ENCODE data around the gene PDILT.
"Not testable (repeated sequence)": the region's sequence is repeated elsewhere in the genome, so short reads cannot be mapped to it uniquely, and the experiment has no call there.

Gene PDILT

DNA sequence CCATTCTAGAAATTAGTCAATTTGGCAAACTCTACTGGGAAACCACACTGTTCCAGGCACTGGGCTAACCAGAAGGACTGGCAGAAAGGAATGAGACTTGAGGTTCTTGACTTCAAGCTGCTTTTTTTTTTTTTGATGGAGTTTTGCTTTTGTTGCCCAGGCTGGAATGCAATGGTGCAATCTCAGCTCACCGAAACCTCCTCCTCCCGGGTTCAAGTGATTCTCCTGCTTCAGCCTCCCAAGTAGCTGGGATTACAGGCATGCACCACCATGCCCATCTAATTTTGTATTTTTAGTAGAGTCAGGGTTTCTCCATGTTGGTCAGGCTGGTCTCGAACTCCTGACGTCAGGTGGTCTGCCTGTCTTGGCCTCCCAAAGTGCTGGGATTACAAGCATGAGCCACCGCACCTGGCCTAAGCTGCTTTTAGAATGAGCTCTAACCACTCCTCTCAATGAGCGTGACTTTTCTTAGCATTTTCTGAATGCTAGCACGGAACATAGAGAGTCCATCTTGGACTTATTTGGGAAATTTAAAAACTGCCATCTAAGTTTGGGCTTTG is 91.9 kb downstream of the PDILT start:
- not testable (repeated sequence) for H3K9ac ChIP-seq (ENCODE audit: low read length in 2 of 2); H3K27ac ChIP-seq (ENCODE audit: low read length); H3K36me3 ChIP-seq (ENCODE audit: control insufficient read depth in 2 of 2, insufficient read depth in 2 of 2, low read length in 2 of 2); H3K27me3 ChIP-seq (ENCODE audit: control insufficient read depth in 1 of 2, insufficient read depth in 2 of 2, low read length in 2 of 2); H3K9me3 ChIP-seq (ENCODE audit: control insufficient read depth in 2 of 2, low read length in 2 of 2); H3K4me3 ChIP-seq (ENCODE audit: low read length in 2 of 2); H3K4me1 ChIP-seq (ENCODE audit: control insufficient read depth, insufficient read depth, low read length)

GRCh38 chr16:20311548-20311947 is 93.0 kb downstream of the PDILT start:
- H3K9ac ChIP-seq (ENCODE audit: low read length in 2 of 2) = no peak overlapping the region
- H3K27me3 ChIP-seq (ENCODE audit: control insufficient read depth in 1 of 2, insufficient read depth in 2 of 2, low read length in 2 of 2) = peaks cover 0 to under 1% of the 10 kb centered on the region in 2 donors
- H3K27ac ChIP-seq (ENCODE audit: low read length) = no peak overlapping the region
- no peaks in the 10 kb centered on the region for H3K4me1 ChIP-seq (ENCODE audit: control insufficient read depth, insufficient read depth, low read length)
- H3K36me3 ChIP-seq (ENCODE audit: control insufficient read depth in 2 of 2, insufficient read depth in 2 of 2, low read length in 2 of 2) = no peaks in the 10 kb centered on the region
- H3K9me3 ChIP-seq (ENCODE audit: control insufficient read depth in 2 of 2, low read length in 2 of 2) = peaks cover 0 to 7% of the 10 kb centered on the region in 2 donors
- no peak overlapping the region for H3K4me3 ChIP-seq (ENCODE audit: low read length in 2 of 2)

DNA sequence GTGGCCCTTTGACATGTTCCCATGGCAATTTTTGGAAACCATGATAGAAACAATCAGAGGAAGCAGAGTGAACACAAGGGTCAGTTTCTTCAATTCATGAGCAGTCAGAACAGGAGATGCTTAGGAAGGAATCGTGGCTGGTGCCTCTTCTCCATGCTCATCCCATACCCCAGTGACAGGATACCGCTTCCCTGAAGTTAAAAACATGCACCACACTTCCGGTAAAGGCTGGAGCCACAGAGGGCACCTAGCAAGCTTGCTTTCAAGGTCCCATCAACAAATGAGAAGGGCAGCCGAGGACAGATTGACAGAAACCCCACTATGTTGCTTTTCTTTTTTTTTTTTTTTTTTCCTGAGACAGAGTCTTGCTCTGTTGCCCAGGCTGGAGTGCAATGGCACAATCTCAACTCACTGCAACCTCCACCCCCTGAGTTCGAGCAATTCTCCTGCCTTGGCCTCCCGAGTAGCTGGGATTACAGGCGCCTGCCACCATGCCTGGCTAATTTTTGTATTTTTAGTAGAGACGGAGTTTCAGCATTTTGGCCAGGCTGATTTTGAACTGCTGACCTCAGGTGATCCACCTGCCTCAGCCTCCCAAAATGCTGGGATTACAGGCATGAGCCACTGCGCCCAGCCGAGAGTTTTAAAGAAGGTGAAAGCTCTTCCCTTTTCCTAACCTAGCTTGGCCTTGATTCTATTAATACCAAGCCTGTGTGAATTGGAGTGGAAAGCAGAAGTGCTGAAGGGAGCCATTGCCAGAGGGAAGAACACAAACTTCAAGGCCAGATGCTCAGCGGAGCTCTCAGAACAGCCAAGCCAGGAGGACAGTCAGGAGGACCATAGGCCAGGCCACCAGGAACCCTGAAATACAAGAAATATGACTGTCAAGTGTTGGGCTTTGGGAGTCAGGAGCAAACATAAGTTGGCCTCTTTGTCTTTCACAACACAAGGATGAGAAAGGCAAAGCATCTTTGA is 93.8 kb downstream of the PDILT start:
- Histone ChIP-seq H3K9me3 (ENCODE audit: control insufficient read depth in 2 of 2, low read length in 2 of 2) (peaks cover 0 to 7% of the 10 kb centered on the region in 2 donors), H3K27me3 (ENCODE audit: control insufficient read depth in 1 of 2, insufficient read depth in 2 of 2, low read length in 2 of 2) (peaks cover 0 to 3% of the 10 kb centered on the region in 2 donors), H3K36me3 (ENCODE audit: control insufficient read depth in 2 of 2, insufficient read depth in 2 of 2, low read length in 2 of 2) (no peaks in the 10 kb centered on the region), H3K4me3 (ENCODE audit: low read length in 2 of 2) (no peak overlapping the region), H3K4me1 (ENCODE audit: control insufficient read depth, insufficient read depth, low read length) (no peaks in the 10 kb centered on the region), H3K9ac (ENCODE audit: low read length in 2 of 2) (no peak overlapping the region), H3K27ac (ENCODE audit: low read length) (no peak overlapping the region)

DNA sequence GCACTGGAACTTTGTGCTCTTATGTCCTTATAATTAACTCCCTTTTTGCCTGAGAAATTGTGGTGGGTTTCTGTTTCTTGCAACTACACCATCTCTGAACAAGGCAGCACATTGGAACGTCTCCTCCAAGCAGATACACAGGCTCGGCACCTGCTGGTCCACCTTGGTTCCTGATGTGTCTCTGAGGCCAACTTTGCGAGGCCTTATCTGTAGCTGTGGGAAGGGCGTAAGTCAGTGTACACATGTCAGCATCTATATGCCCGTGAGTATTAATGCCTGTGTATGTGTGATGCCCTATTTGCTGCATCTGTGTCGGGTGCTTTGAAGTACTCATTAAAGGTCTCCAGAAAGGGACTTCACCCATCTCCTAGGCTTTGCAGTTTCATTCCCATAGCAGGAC is 94.8 kb downstream of the PDILT start:
- Histone ChIP-seq H3K4me1 (ENCODE audit: control insufficient read depth, insufficient read depth, low read length) (no peaks in the 10 kb centered on the region), H3K27ac (ENCODE audit: low read length) (no peak overlapping the region), H3K9me3 (ENCODE audit: control insufficient read depth in 2 of 2, low read length in 2 of 2) (peaks cover 0 to 7% of the 10 kb centered on the region in 2 donors), H3K27me3 (ENCODE audit: control insufficient read depth in 1 of 2, insufficient read depth in 2 of 2, low read length in 2 of 2) (peaks cover 0 to 5% of the 10 kb centered on the region in 2 donors), H3K4me3 (ENCODE audit: low read length in 2 of 2) (no peak overlapping the region), H3K36me3 (ENCODE audit: control insufficient read depth in 2 of 2, insufficient read depth in 2 of 2, low read length in 2 of 2) (no peaks in the 10 kb centered on the region), H3K9ac (ENCODE audit: low read length in 2 of 2) (no peak overlapping the region)

All from stomach smooth muscle (tissue), 2 donors.